Fibroblast of mammary gland (primary cell): ENCODE data around the gene RGL4.
"Not testable (repeated sequence)": the region's sequence is repeated elsewhere in the genome, so short reads cannot be mapped to it uniquely, and the experiment has no call there.

Source experiments
- DNase-seq: peaks from one replicate; pipeline ENCODE4 v3.0.0-alpha.2; 2010; ENCODE audit warnings: low read depth
- H3K4me3 ChIP-seq: 2 replicates; pipeline ENCODE4 v1.5.1; 2011; ENCODE audit warnings: low read depth, mild to moderate bottlenecking, low read length, moderate library complexity; ENCODE audit not compliant: control insufficient read depth
- TF ChIP-seq, protein P1 (sequence below): conservative IDR thresholded peaks from 2 replicates; pipeline ENCODE4 v1.5.1; 2011; ENCODE audit warnings: low read depth, low read length, inconsistent platforms; ENCODE audit not compliant: control insufficient read depth, insufficient read depth

Gene RGL4

DNA sequence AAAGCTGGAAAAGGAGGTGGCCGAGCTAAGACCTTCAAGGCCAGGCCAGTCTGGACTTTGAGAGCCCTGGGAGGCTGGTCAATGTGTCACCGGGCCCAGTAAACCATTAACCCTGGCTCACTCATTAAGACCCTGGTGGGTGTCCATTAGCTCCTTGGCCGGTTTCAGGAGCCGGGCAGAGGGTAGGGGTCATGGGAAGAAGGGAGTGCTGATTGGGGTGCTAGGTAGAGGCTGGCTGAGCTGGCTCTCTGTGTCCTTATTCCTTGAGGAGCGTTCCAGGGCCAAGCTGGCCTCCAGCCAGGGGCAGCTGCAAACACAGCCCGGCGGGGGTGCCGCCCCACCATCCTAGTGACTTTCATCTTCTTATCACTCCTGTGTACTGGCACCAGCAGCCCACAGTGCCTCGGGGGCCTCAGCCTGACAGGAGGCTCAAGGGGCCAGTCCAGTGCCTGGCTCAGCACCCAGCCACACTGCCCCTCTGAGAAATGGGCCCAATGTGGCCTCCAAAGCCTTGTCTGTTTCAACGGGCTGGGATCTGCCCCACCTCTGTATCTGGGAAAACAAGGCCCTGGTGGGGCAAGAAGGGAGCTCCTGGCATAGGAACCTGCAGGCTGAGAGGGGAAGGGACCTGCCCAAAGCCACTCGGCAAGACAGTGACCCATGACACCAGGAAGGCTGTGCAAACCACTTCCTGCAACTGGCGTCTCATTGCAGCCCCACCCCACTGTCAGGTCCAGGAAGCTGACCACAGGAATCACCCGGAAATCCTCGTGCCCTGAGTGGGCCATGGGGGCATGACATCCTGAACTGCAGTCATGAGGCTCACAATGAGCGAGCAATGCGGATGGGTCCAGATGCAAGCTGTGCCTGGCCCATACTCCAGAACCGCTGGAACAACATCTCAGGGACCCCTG is 15.1 kb upstream of the RGL4 start:
- DNase-seq, result no peak
- TF ChIP-seq, protein P1, sequence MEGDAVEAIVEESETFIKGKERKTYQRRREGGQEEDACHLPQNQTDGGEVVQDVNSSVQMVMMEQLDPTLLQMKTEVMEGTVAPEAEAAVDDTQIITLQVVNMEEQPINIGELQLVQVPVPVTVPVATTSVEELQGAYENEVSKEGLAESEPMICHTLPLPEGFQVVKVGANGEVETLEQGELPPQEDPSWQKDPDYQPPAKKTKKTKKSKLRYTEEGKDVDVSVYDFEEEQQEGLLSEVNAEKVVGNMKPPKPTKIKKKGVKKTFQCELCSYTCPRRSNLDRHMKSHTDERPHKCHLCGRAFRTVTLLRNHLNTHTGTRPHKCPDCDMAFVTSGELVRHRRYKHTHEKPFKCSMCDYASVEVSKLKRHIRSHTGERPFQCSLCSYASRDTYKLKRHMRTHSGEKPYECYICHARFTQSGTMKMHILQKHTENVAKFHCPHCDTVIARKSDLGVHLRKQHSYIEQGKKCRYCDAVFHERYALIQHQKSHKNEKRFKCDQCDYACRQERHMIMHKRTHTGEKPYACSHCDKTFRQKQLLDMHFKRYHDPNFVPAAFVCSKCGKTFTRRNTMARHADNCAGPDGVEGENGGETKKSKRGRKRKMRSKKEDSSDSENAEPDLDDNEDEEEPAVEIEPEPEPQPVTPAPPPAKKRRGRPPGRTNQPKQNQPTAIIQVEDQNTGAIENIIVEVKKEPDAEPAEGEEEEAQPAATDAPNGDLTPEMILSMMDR, result no peak
- no peak overlapping the region for H3K4me3 ChIP-seq

DNA sequence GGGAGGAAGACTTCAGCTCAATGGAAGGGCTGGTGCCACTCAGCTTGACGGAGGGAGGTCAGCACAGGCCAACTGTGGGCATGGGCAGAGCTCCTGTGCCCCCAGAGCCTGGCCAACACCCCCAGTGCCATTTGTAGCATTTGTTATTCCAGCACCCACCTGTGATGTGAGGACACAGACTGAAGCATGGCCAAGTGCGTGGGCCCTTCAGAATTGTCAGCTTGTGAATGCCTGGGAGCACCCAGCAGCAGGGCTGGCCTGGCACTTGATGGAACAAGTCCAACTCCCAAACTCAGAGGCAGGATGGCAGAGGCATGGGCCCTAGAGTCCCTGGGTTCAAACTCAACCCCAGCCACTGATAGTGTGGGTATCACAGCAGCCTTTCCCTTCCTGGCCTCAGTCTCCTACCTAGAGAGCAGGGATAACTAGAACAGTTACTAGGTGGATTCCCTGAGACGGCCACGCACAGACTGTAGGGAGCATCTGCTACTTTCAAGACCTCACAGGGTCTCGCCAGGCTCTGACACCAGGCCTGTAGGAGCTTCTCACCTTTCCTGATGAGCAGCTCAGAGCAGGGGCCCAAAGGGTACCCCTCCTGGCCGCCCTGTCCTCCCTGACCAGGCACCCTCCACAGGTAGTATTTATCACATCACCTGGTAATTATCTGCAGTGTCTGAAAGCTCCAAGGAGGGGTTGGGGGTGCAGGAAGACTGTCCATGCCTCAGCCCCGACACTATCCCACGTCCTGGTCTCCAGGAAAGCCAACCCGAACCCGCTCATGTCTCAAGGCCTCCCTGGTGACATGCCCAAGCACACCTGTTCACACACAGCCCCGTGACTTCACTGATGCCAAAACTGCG is 13.7 kb upstream of the RGL4 start:
- DNase-seq, H3K4me3 ChIP-seq: not testable (repeated sequence)

DNA sequence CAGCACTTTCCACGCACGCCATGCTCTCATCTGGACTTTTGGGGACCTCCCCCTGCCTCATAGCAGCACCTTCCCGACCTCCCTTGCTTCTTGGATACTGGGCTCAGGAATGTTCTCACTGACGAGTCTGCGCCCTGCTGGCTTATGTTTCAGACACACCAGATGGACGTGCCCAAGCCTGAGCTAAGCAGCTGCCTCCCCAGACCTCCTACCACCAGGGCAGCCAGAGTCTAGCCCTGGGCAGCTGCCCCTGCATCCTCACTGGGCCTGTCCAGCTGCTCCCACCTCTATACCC is 13.2 kb upstream of the RGL4 start:
- H3K4me3 ChIP-seq, result no peak overlapping the region

DNA sequence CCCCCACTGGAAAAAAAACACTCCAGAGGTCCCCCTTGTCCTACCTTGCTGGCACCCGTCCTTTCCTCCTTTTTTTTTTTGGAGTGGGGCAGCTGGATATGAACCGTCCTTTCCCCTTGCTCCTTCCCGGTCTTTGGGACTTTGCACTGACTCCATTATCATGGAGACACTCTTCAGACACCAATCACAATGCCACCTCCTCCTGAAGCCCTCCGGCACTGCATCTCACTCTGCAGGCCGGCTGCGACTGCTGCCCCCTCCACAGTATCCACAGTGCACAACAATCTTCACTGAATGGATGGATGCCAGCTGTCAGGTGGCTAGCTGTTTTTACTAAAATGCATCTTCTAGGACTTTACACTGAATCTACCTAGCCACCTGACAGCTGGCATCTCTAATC is 12.7 kb upstream of the RGL4 start:
- H3K4me3 ChIP-seq, result no peak overlapping the region
- TF ChIP-seq, protein P1, result no peak
- no peak for DNase-seq

More for the DNA sequence above, 13.2 kb upstream of the RGL4 start:
- TF ChIP-seq, protein P1, result no peak
- no peak for DNase-seq

DNA sequence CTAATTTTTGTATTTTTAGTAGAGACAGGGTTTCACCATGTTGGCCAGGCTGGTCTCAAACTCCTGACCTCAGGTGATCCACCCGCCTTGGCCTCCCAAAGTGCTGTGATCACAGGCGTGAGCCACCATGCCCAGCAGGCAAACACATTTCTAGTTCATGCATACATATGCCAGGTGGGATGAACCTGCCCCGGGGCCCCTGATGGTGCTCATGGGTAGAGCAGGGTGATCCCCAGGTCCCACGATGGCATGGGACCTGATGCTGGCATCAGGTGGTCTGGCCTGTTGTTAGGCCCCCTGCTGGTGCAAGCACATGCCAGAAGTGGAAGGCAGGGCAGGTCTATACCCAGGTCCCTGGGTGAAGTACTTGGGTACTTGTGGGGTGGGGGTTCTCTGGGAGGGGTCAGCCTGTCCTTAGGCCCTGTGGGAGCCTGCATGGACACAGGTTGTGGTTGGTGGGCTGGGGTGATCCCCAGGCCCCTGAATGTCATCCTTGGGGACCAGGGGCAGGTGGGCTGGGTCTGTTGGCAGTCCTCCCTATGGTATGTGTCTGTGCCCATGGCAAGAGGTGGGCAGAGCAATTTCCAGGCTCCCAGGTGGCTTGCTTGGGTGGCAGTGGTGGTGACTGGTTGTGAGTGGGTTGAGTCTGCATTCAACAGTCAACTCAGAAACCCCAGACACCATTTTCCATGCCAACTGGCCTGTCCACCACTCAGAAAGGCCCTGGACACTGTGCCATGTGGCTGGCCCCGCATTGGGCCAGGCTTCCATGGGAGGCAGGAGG is 9.6 kb upstream of the RGL4 start:
- TF ChIP-seq, protein P1, result no peak
- no peak overlapping the region for H3K4me3 ChIP-seq
- DNase-seq, result no peak

DNA sequence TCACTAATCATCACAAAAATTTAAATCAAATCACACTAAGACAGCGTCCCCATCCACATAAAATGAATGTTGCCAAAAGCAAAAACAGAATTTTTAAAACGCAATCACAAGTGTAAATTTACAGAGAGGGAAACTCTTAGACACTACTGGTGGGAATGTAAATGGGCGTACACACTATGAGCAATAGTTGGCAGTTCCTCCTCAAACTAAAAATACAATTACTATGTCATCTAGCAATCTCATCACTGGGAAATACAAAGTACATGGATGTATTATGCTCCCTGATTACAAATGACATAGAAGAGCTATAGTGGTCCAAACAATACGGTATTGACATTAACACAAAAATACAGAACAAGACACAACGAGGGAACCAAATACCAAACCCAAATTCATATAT is 8.7 kb upstream of the RGL4 start:
- TF ChIP-seq, protein P1, result no peak
- no peak overlapping the region for H3K4me3 ChIP-seq
- no peak for DNase-seq

DNA sequence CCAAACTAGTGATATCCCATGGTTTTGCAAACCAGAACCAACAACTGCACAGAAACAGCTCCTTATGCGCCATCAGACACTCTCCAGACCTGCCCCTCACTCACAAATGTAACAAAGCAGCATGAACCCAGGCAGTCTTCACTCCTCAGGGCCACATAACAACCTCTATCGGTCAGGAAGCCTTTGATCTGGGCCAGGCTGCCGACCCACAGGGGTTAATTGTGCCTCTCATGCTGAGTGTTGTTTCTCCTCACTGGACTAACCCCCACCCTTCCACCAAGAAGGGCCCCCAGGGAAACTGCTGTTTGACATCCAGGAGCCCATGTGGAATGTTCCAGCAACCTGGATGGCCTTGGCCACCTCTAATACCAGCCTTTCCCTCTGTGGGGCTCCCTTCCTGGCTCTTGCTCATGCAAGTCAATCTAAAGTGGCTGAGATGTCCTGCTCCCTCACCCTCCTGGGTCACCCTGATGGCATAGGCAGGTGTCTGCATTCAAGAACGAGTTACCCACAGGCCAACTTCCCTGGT is 7.9 kb upstream of the RGL4 start:
- TF ChIP-seq, protein P1, result no peak
- DNase-seq, result no peak
- H3K4me3 ChIP-seq, result no peak overlapping the region
